H9 (cell line): ENCODE measurements around the gene PARD6G. TPM values are rescaled to one million over a fixed set of nuclear protein-coding genes. Genes with fewer than 3 reads are reported as not detected.

Source experiments
- DNase-seq: peaks from one replicate; pipeline ENCODE4 v3.0.0-alpha.2; 2017
- H2AFZ ChIP-seq: one replicate; pipeline ENCODE4 v1.6.1; 2013; ENCODE audit warnings: mild to moderate bottlenecking, low read length, control low read depth, moderate library complexity
- H2AK5ac ChIP-seq: 2 replicates; pipeline ENCODE4 v1.6.1; 2013; ENCODE audit warnings: low read length, control low read depth, mixed read lengths; ENCODE audit not compliant: insufficient read length
- H2BK120ac ChIP-seq: one replicate; pipeline ENCODE4 v1.6.1; 2013; ENCODE audit warnings: low read depth, mild to moderate bottlenecking, low read length, control low read depth, inconsistent platforms; ENCODE audit not compliant: poor library complexity, severe bottlenecking
- H2BK12ac ChIP-seq: 2 replicates; pipeline ENCODE4 v1.6.1; 2013; ENCODE audit warnings: low read length, control low read depth, mixed read lengths, low read depth; ENCODE audit not compliant: insufficient read length
- H2BK15ac ChIP-seq: 2 replicates; pipeline ENCODE4 v1.6.1; 2013; ENCODE audit warnings: low read depth, low read length, control low read depth
- H2BK20ac ChIP-seq: one replicate; pipeline ENCODE4 v1.6.1; 2013; ENCODE audit warnings: low read depth, mild to moderate bottlenecking, low read length, control low read depth, inconsistent platforms; ENCODE audit not compliant: poor library complexity, severe bottlenecking
- H2BK5ac ChIP-seq: 2 replicates; pipeline ENCODE4 v1.6.1; 2013; ENCODE audit warnings: low read length, control low read depth, mixed read lengths; ENCODE audit not compliant: insufficient read length
- H3K14ac ChIP-seq: 2 replicates; pipeline ENCODE4 v1.6.1; 2013; ENCODE audit warnings: low read length, control low read depth; ENCODE audit not compliant: insufficient read depth
- H3K18ac ChIP-seq: 2 replicates; pipeline ENCODE4 v1.6.1; 2013; ENCODE audit warnings: low read depth, mild to moderate bottlenecking, mixed read lengths, low read length, control low read depth; ENCODE audit not compliant: insufficient read length
- H3K23ac ChIP-seq: 2 replicates; pipeline ENCODE4 v1.6.1; 2013; ENCODE audit warnings: low read length, control low read depth, mixed read lengths, low read depth; ENCODE audit not compliant: insufficient read length
- H3K23me2 ChIP-seq: 2 replicates; pipeline ENCODE4 v1.6.1; 2013; ENCODE audit warnings: low read depth, mild to moderate bottlenecking, mixed read lengths, low read length, control low read depth; ENCODE audit not compliant: insufficient read length, poor library complexity, severe bottlenecking
- H3K27ac ChIP-seq: 2 replicates; pipeline ENCODE4 v1.5.1; 2013; ENCODE audit warnings: low read length, control low read depth, mixed read lengths, low read depth; ENCODE audit not compliant: insufficient read length
- H3K27me3 ChIP-seq: 2 replicates; pipeline ENCODE4 v1.6.1; 2013; ENCODE audit warnings: low read length, control low read depth, inconsistent platforms; ENCODE audit not compliant: insufficient read depth
- H3K4ac ChIP-seq: 2 replicates; pipeline ENCODE4 v1.6.1; 2013; ENCODE audit warnings: low read depth, mild to moderate bottlenecking, control low read depth, inconsistent platforms, low read length, moderate library complexity
- H3K4me1 ChIP-seq: 2 replicates; pipeline ENCODE4 v1.6.1; 2013; ENCODE audit warnings: low read length, control low read depth, inconsistent platforms; ENCODE audit not compliant: insufficient read depth
- H3K4me2 ChIP-seq: 2 replicates; pipeline ENCODE4 v1.6.1; 2013; ENCODE audit warnings: low read length, control low read depth, mixed read lengths; ENCODE audit not compliant: insufficient read length, insufficient read depth
- H3K56ac ChIP-seq: 2 replicates; pipeline ENCODE4 v1.6.1; 2013; ENCODE audit warnings: low read depth, mild to moderate bottlenecking, mixed read lengths, low read length, control low read depth; ENCODE audit not compliant: insufficient read length
- H3K79me1 ChIP-seq: 2 replicates; pipeline ENCODE4 v1.6.1; 2013; ENCODE audit warnings: low read depth, mild to moderate bottlenecking, moderate library complexity, low read length, control low read depth, inconsistent platforms; ENCODE audit not compliant: insufficient read depth, poor library complexity, severe bottlenecking
- H3K79me2 ChIP-seq: 2 replicates; pipeline ENCODE4 v1.6.1; 2013; ENCODE audit warnings: low read length, control low read depth, inconsistent platforms; ENCODE audit not compliant: insufficient read depth
- H3K9ac ChIP-seq: 2 replicates; pipeline ENCODE4 v1.6.1; 2013; ENCODE audit warnings: low read length, control low read depth, mixed read lengths; ENCODE audit not compliant: insufficient read length; ENCODE audit errors: extremely low read depth
- H3K9me3 ChIP-seq: one replicate; pipeline ENCODE4 v1.6.1; 2013; ENCODE audit warnings: low read depth, low read length, inconsistent platforms; ENCODE audit not compliant: control insufficient read depth
- H3T11ph ChIP-seq: one replicate; pipeline ENCODE4 v1.6.1; 2013; ENCODE audit warnings: mild to moderate bottlenecking, low read length, control low read depth, inconsistent platforms
- H4K20me1 ChIP-seq: one replicate; pipeline ENCODE4 v1.6.1; 2013; ENCODE audit not compliant: control insufficient read depth, insufficient read length, insufficient read depth
- H4K5ac ChIP-seq: 2 replicates; pipeline ENCODE4 v1.6.1; 2013; ENCODE audit warnings: low read depth, mild to moderate bottlenecking, mixed read lengths, low read length, control low read depth; ENCODE audit not compliant: insufficient read length
- H4K8ac ChIP-seq: replicated peaks from 2 replicates; pipeline ENCODE4 v1.6.1; 2013; ENCODE audit warnings: low read length, control low read depth, mixed read lengths, low read depth; ENCODE audit not compliant: insufficient read length
- H4K91ac ChIP-seq: 2 replicates; pipeline ENCODE4 v1.6.1; 2013; ENCODE audit warnings: low read depth, mild to moderate bottlenecking, moderate library complexity, mixed read lengths, low read length, control low read depth; ENCODE audit not compliant: insufficient read length
- H3K27ac Mint-ChIP-seq, 3 experiments: 2 replicates in 2 of 3; 3 replicates in 1 of 3; pipeline ENCODE4 v1.8.0; 2020 to 2021; ENCODE audit warnings: mixed read lengths in 3 of 3, mild to moderate bottlenecking in 1 of 3, moderate library complexity in 1 of 3
- H3K27me3 Mint-ChIP-seq: 2 replicates; pipeline ENCODE4 v1.8.0; 2021; ENCODE audit warnings: low read depth, mild to moderate bottlenecking, moderate library complexity, mixed read lengths
- H3K36me3 Mint-ChIP-seq, 3 experiments: 2 replicates in 2 of 3; 3 replicates in 1 of 3; pipeline ENCODE4 v1.8.0; 2020 to 2021; ENCODE audit warnings: low read depth in 3 of 3, mixed read lengths in 3 of 3; ENCODE audit not compliant: insufficient read depth in 1 of 3
- H3K4me1 Mint-ChIP-seq, 2 experiments: 2 replicates each; pipeline ENCODE4 v1.8.0; 2020; ENCODE audit warnings: mixed read lengths in 2 of 2
- H3K4me3 Mint-ChIP-seq, 2 experiments: 2 replicates in 1 of 2; 3 replicates in 1 of 2; pipeline ENCODE4 v1.8.0; 2020 to 2021; ENCODE audit warnings: mild to moderate bottlenecking in 2 of 2, mixed read lengths in 2 of 2, moderate library complexity in 1 of 2
- H3K9me3 Mint-ChIP-seq, 2 experiments: 2 replicates in 1 of 2; 3 replicates in 1 of 2; pipeline ENCODE4 v1.8.0; 2020; ENCODE audit warnings: mild to moderate bottlenecking in 2 of 2, mixed read lengths in 2 of 2, moderate library complexity in 1 of 2
- CTCF ChIP-seq: fragments of 200-600 bp; sonication (generic); conservative IDR thresholded peaks from 3 replicates; pipeline ENCODE4 v1.8.0; 2021; ENCODE audit warnings: antibody characterized with exemption, mild to moderate bottlenecking
- total RNA-seq: library from RNA; stranded (reverse); gene quantifications from 2 replicates; pipeline ENCODE4 v1.2.1, GENCODE V29; 2021

PARD6G gene
- total RNA-seq, 1 experiment from 2014 or later = 11.2 TPM

- H3K14ac ChIP-seq = no peak overlapping the region
- no peak overlapping the region for H3K27ac ChIP-seq
- H3T11ph ChIP-seq = no peak overlapping the region
- no peak overlapping the region for H3K9ac ChIP-seq
- no peak overlapping the region for H2BK5ac ChIP-seq
- no peak overlapping the region for H3K4me2 ChIP-seq
- H3K4me1 ChIP-seq = no peaks in the 10 kb centered on the region
- H3K79me1 ChIP-seq = no peaks in the 10 kb centered on the region
- H2BK120ac ChIP-seq = no peak overlapping the region
- no peaks in the 10 kb centered on the region for H3K23me2 ChIP-seq
- no peaks in the 10 kb centered on the region for H4K20me1 ChIP-seq
- H3K23ac ChIP-seq = no peak overlapping the region
- no peak overlapping the region for H4K91ac ChIP-seq
- no peak overlapping the region for H4K5ac ChIP-seq
- Mint-ChIP-seq H3K27ac (no peak overlapping the region), H3K27me3 (no peaks in the 10 kb centered on the region), H3K36me3 (peaks cover 10 to 34% (median 32%) of the 10 kb centered on the region in 3 experiments), H3K9me3 (no peaks in the 10 kb centered on the region), H3K4me3 (no peak overlapping the region), H3K4me1 (0 out of 4 replicates have a peak, but pooled peaks cover 0 to 2% of the 10 kb centered on the region in 2 experiments)
- H2BK20ac ChIP-seq = no peak overlapping the region
- H3K4ac ChIP-seq = no peak overlapping the region
- H3K79me2 ChIP-seq = no peaks in the 10 kb centered on the region
- H2AFZ ChIP-seq = no peak overlapping the region
- H2BK12ac ChIP-seq = no peak overlapping the region
- H2AK5ac ChIP-seq = no peak overlapping the region
- no peaks in the 10 kb centered on the region for H3K27me3 ChIP-seq
- no peak for TF ChIP-seq CTCF
- no peak overlapping the region for H4K8ac ChIP-seq
- no peak overlapping the region for H2BK15ac ChIP-seq
- no peak overlapping the region for H3K56ac ChIP-seq
- no peak for DNase-seq
- H3K18ac ChIP-seq = no peak overlapping the region
- no peaks in the 10 kb centered on the region for H3K9me3 ChIP-seq
Measured at GRCh38 chr18:80149667-80150066, 97.6 kb downstream of the PARD6G start.
